GM12865 (cell line): ENCODE measurements around the gene GRAMD1A.
"Not testable (repeated sequence)": the region's sequence is repeated elsewhere in the genome, so short reads cannot be mapped to it uniquely, and the experiment has no call there.

Experiments
- DNase-seq: peaks from one replicate; pipeline ENCODE4 v3.0.0; 2010; ENCODE audit warnings: low read depth
- H3K4me3 ChIP-seq: 2 replicates; pipeline ENCODE4 v1.5.1; 2011; ENCODE audit warnings: mild to moderate bottlenecking, low read depth, low read length, control low read depth
- CTCF ChIP-seq: IDR thresholded peaks from 2 replicates; pipeline ENCODE4 v1.5.1; 2011; ENCODE audit warnings: low read length, control low read depth, low read depth, inconsistent platforms; ENCODE audit not compliant: insufficient read depth; ENCODE audit errors: missing control alignments

Gene GRAMD1A

DNA sequence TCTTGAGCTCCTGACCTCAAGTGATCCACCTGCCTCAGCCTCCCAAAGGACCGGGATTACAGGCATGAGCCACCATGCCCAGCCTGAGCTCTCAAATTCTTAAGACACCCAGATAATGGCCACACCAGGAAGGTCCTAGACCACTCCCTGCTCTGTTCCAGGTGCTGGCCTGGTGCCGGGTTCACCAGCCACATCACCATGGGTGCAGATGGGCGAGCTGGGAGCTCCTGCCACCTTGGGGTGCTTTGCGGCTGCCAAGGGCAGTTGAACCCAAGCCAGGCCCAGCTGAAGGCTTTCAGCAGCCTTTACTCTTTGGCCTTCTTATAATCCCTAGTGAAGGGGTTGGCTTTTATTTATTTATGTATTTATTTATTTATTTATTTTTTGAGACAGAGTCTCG is 46.3 kb downstream of the GRAMD1A start:
- H3K4me3 ChIP-seq = no peak overlapping the region
- DNase-seq = no peak
- TF ChIP-seq CTCF = no peak

- DNase-seq = no peak
- TF ChIP-seq CTCF = no peak
- no peak overlapping the region for H3K4me3 ChIP-seq
Measured at GRCh38 chr19:35048911-35049411, 48.8 kb downstream of the GRAMD1A start.

DNA sequence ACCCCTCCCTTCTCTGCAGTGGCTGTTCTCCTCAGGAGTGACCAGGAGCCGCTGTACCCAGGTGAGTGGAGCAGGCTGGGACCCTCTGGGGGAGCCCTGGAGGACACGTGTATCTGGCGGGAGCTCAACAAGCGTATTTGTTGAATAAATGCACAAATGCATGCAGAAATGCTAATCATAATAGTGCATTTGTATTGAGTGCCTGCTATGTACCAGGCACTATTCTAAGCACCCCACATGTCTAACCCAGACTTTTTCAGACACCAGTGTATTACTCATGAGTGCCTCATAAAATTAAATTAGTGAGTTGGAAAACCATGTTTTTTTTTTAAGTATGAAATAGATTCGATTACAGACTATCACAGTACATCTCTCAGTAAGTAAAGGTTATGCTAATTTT is 49.3 kb downstream of the GRAMD1A start:
- no peak for TF ChIP-seq CTCF

GRCh38 chr19:35050662-35051061 is 50.5 kb downstream of the GRAMD1A start:
- not testable (repeated sequence) for DNase-seq, H3K4me3 ChIP-seq

More for the DNA sequence above, 49.3 kb downstream of the GRAMD1A start:
- no peak overlapping the region for H3K4me3 ChIP-seq
- no peak for DNase-seq

DNA sequence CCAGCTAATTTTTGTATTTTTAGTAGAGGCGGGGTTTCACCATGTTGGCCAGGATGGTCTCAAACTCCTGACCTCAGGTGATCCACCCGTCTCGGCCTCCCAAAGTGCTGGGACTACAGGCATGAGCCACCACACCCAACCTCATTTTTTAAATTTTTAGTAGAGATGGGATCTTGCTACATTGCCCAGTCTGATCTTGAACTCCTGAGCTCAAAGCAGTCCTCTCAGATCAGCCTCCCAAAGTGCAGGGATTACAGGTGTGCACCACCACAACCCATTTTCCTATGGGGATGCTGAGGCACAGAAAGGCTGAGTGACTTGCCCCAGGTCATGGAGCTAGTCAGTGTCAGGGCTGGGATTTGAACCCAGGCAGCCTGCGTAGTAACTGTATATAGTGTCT is 51.1 kb downstream of the GRAMD1A start:
- H3K4me3 ChIP-seq, DNase-seq: not testable (repeated sequence)

DNA sequence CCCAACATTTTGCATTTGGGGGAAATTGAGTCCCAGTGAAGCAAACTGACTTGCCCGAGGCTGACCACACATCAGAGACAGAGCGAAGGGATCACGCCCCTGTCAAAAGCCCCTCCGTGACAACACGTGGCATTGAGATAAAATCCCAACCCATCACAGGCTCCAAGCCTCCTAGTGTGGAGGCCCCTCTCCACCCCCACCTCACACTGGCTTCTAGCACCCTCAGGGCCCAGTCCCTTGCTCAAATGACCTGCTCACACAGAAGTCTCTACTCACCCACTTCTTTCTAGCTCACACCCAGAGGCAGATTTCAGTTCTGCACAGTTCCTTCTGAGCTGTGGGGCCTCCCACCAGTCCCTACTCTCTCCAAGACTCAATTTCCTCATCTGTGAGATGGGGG is 51.7 kb downstream of the GRAMD1A start:
- no peak overlapping the region for H3K4me3 ChIP-seq
- DNase-seq = no peak
- no peak for TF ChIP-seq CTCF

DNA sequence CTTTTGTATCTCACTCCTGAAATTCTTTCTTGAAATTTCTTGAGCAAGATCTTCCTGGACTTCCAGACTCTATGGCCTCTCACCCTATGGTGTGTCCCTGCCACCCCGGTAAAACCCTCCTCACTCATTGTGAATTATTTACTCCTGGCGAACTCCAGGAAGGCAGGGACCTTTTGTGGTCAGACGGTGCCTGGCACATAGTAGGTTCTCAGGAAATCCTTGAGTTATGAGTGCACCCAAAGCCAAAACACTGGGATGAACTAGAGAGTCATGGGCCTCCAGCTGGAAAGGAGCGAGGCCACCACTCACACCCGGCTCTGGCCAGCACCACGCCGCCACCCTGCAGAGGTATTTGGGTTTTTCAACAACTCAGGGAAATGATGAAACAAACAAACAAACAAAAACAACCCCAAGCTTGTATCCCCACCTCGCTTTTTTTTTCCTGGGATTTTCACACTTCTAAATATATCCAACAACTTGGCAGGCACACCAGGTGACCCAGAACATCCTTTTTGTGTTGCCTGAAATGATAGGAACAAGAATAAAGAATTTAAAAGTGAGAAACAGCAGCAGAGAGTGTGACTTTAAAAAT is 52.6 kb downstream of the GRAMD1A start:
- no peak for TF ChIP-seq CTCF
- no peak for DNase-seq

GRCh38 chr19:35053667-35054293 is 53.7 kb downstream of the GRAMD1A start:
- H3K4me3 ChIP-seq = no peak overlapping the region
- no peak for DNase-seq
- TF ChIP-seq CTCF = no peak

More for the DNA sequence above, 52.6 kb downstream of the GRAMD1A start:
- no peak overlapping the region for H3K4me3 ChIP-seq
